ENCODE results near the gene TGFBR3L. TPM values are rescaled to one million over a fixed set of nuclear protein-coding genes. Genes with fewer than 3 reads are reported as not detected.

TGFBR3L gene
- total and polyA plus RNA-seq, 2 of the 8 experiments (the other 6 are each of a cell fraction or from before 2014, with no cell fraction given), result 3.1 to 3.7 TPM

DNA sequence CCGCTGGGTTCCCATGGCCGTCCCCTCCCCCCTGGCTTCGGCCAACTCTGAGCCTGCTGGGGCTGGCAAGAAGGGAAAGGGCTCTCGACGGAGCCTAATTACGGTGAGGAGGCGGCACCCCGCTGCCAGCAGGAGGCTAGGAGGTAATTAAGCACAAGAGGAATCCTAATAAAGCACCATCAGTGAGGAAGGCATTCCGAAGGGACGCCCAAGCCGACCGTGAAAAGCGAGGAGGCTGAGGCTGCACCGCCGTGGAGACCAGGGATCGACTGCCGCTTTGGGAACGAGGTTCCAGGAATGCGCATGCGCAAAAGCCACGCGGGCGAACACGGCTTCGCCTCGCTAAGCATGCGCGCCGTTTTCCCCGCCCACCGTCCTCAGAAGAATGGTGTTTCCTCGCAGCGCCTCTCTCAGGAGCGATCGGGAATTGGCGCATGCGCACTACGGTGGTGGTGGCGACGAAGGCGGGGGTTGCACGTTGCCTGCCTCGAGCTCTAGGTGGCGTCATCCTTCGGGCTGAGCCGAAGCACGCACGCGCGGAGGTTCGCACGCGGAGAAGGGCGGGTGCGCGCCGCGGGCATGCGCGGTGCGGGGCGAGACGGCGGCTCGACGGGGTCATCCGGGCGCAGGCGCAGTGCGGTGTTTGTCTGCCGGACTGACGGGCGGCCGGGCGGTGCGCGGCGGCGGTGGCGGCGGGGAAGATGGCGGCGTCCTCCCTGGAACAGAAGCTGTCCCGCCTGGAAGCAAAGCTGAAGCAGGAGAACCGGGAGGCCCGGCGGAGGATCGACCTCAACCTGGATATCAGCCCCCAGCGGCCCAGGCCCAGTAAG, 11.2 kb upstream of the TGFBR3L start, which contains the start of gene MAP2K7 (continued):
- TF ChIP-seq KDM1A (IDR thresholded peaks at IDR 0.05; ENCODE audit: borderline replicate concordance, low read length), result no peak
- TF ChIP-seq TEAD4 (IDR thresholded peaks at IDR 0.05; ENCODE audit: low read depth, low read length), result peak; percentile 23; the same call in 1 of the 2 replicates
- TF ChIP-seq KDM4A (IDR thresholded peaks at IDR 0.05; ENCODE audit: low read depth, low read length, severe bottlenecking), result peak; percentile 22
- TF ChIP-seq TCF12 (IDR thresholded peaks at IDR 0.05; ENCODE audit: low read depth, low read length), result 0 out of 2 replicates have a peak, but pooled peaks have one; percentile 23
- no peak for TF ChIP-seq RFX5 (IDR thresholded peaks at IDR 0.05; ENCODE audit: borderline replicate concordance, low read depth, low read length)
- TF ChIP-seq KDM5A (IDR thresholded peaks at IDR 0.05; ENCODE audit: low read length), result no peak
- no peak for TF ChIP-seq SRF (IDR thresholded peaks at IDR 0.05; ENCODE audit: low read depth, low read length)
- TF ChIP-seq SUZ12 (IDR thresholded peaks at IDR 0.05; ENCODE audit: low read length), result no peak
- TF ChIP-seq TAF1 (IDR thresholded peaks at IDR 0.05; ENCODE audit: low read depth, low read length), result peak; percentile 87
- peak; percentile 86 for TF ChIP-seq NRF1 (IDR thresholded peaks at IDR 0.05; ENCODE audit: low read depth, low read length)
- peak; percentile 38 to 48; a peak in 3 of 4 replicates for TF ChIP-seq RAD21 (IDR thresholded peaks at IDR 0.05 in 1 of 2, conservative IDR thresholded peaks at IDR 0.05 in 1 of 2; ENCODE audit: low read depth in 2 of 2, low read length in 2 of 2)
- 0 out of 2 replicates have a peak, but pooled peaks have one; percentile 57 for TF ChIP-seq GTF2F1 (IDR thresholded peaks at IDR 0.05; ENCODE audit: borderline replicate concordance, low read depth, low read length)

Data from H1 (cell line).